B cell (primary cell): ENCODE data around the gene CCDC141. TPM values are rescaled to one million over a fixed set of nuclear protein-coding genes. Genes with fewer than 3 reads are reported as not detected.

Experiments used
- ATAC-seq: fragments of 200-7000 bp; cut with Tn5 transposase; one replicate; pipeline ENCODE4 v1.10.0; 2021; ENCODE audit warnings: low read depth, mild to moderate bottlenecking, moderate number of reproducible peaks, moderate library complexity
- CTCF ChIA-PET: fragments of 350-600 bp; sonication (Branson Sonifier 250); formaldehyde crosslinking; loops from one replicate; lab custom pipeline; 2021; ENCODE audit warnings: antibody characterized with exemption, inconsistent platforms; lab: Charles Lee
- POLR2A ChIA-PET: fragments of 350-600 bp; sonication (Branson Sonifier 250); formaldehyde crosslinking; loops from one replicate; lab custom pipeline; 2021; ENCODE audit warnings: antibody characterized with exemption; lab: Charles Lee
- DNase-seq: peaks from one replicate; pipeline ENCODE4 v3.0.0; 2013
- H2AFZ ChIP-seq: 2 replicates; pipeline ENCODE4 v1.6.1; 2012; ENCODE audit warnings: mild to moderate bottlenecking, low read depth, low read length; ENCODE audit not compliant: insufficient read depth, poor library complexity, severe bottlenecking
- H3K27ac ChIP-seq, 2 donors: 1 replicate in 1 of 2; 2 replicates in 1 of 2; pipeline ENCODE4 v1.5.1; 2012 to 2013; ENCODE audit warnings: low read length in 2 of 2, mild to moderate bottlenecking in 2 of 2, moderate library complexity in 1 of 2
- H3K27me3 ChIP-seq, 4 experiments: fragments of 200-600 bp in 1 of 4; sonication (generic) in 1 of 4; replicated peaks in 1 of 4; 1 replicate in 2 of 4; 2 replicates in 2 of 4; pipeline versions ENCODE4 v1.6.1 to v1.7.0; 2013 to 2016; ENCODE audit warnings: low read length in 3 of 4, mild to moderate bottlenecking in 2 of 4, mixed read lengths in 1 of 4, moderate library complexity in 1 of 4; ENCODE audit not compliant: insufficient read depth in 4 of 4, control insufficient read depth in 3 of 4; ENCODE audit errors: control extremely low read depth in 1 of 4
- H3K36me3 ChIP-seq, 2 experiments: replicated peaks in 1 of 2; 1 replicate in 1 of 2; 2 replicates in 1 of 2; pipeline versions ENCODE4 v1.6.1 to v1.7.1; 2013; ENCODE audit warnings: low read length in 1 of 2; ENCODE audit not compliant: insufficient read depth in 2 of 2, control insufficient read depth in 1 of 2; ENCODE audit errors: control extremely low read depth in 1 of 2, extremely low read depth in 1 of 2
- H3K4me1 ChIP-seq, 2 donors: fragments of 200-600 bp in 1 of 2; sonication (generic) in 1 of 2; 1 replicate in 1 of 2; 2 replicates in 1 of 2; pipeline versions ENCODE4 v1.5.1 to v1.6.1; 2013 to 2017; ENCODE audit warnings: low read length in 2 of 2; ENCODE audit not compliant: control insufficient read depth in 2 of 2, insufficient read depth in 2 of 2
- H3K4me2 ChIP-seq: replicated peaks from 2 replicates; pipeline ENCODE3; 2012; ENCODE audit warnings: mild to moderate bottlenecking, low read depth, low read length; ENCODE audit not compliant: poor library complexity, severe bottlenecking
- H3K4me3 ChIP-seq, 5 experiments: fragments of 200-600 bp in 1 of 5; sonication (generic) in 1 of 5; 1 replicate in 3 of 5; 2 replicates in 2 of 5; pipeline versions ENCODE4 v1.5.1 to v1.7.0; 2011 to 2016; ENCODE audit warnings: low read length in 4 of 5, mild to moderate bottlenecking in 4 of 5, low read depth in 2 of 5, control low read depth in 1 of 5, moderate library complexity in 1 of 5; ENCODE audit not compliant: insufficient read depth in 1 of 5; ENCODE audit errors: control extremely low read depth in 1 of 5, extremely low read depth in 1 of 5
- H3K79me2 ChIP-seq: fragments of 200-600 bp; sonication (generic); one replicate; pipeline ENCODE4 v1.6.0; 2016; ENCODE audit warnings: low read length; ENCODE audit not compliant: control insufficient read depth, insufficient read depth
- H3K9ac ChIP-seq: fragments of 200-600 bp; sonication (generic); 2 replicates; pipeline ENCODE4 v1.6.1; 2017; ENCODE audit warnings: mild to moderate bottlenecking, low read length, moderate library complexity
- H3K9me3 ChIP-seq, 3 donors: one replicate each; pipeline versions ENCODE4 v1.6.1 to v1.7.1; 2013; ENCODE audit warnings: low read length in 2 of 3; ENCODE audit not compliant: control insufficient read depth in 2 of 3, insufficient read depth in 1 of 3; ENCODE audit errors: control extremely low read depth in 1 of 3
- H4K20me1 ChIP-seq: 2 replicates; pipeline ENCODE4 v1.6.0; 2012; ENCODE audit warnings: mild to moderate bottlenecking, low read length; ENCODE audit not compliant: insufficient read depth, control insufficient read depth, poor library complexity, severe bottlenecking
- H3K27ac Mint-ChIP-seq: one replicate; pipeline ENCODE4 v1.8.0; 2021; ENCODE audit warnings: mixed read lengths
- H3K27me3 Mint-ChIP-seq: one replicate; pipeline ENCODE4 v1.8.0; 2021; ENCODE audit warnings: mixed read lengths
- H3K4me1 Mint-ChIP-seq: one replicate; pipeline ENCODE4 v1.8.0; 2021; ENCODE audit warnings: mixed read lengths
- H3K4me3 Mint-ChIP-seq: one replicate; pipeline ENCODE4 v1.8.0; 2021; ENCODE audit warnings: mixed read lengths
- H3K9me3 Mint-ChIP-seq: one replicate; pipeline ENCODE4 v1.8.0; 2022; ENCODE audit warnings: mixed read lengths; ENCODE audit not compliant: insufficient read depth
- CTCF ChIP-seq: fragments of 200-600 bp; IDR thresholded peaks from one replicate; pipeline ENCODE4 v1.8.0; 2022; ENCODE audit warnings: antibody characterized with exemption, mild to moderate bottlenecking
- EZH2 ChIP-seq: IDR thresholded peaks from 2 replicates; pipeline ENCODE4 v1.6.1; 2012; ENCODE audit warnings: borderline replicate concordance, low read depth, mild to moderate bottlenecking, moderate library complexity, low read length; ENCODE audit not compliant: insufficient read depth, poor library complexity, severe bottlenecking
- WGBS: methylation state at CpG from one replicate; pipeline ENCODE4 v1.1.5; 2013; ENCODE audit warnings: missing lambda C conversion rate; ENCODE audit not compliant: insufficient coverage; 5-methylcytosine and 5-hydroxymethylcytosine counted together
- intact Hi-C: fragments of 100-400 bp; cut with micrococcal nuclease; formaldehyde crosslinking; loops from one replicate; pipeline ENCODE4 v1.10.0; 2022
- polyA plus RNA-seq: library from polyadenylated mRNA; depleted of rRNA; stranded (reverse); fragments of >200 nt; gene quantifications from 2 replicates; pipeline ENCODE4 v1.2.3, GENCODE V29; 2012
- total RNA-seq, 2 donors: library from RNA; stranded (reverse); fragments of 120-200 nt in 1 of 2; gene quantifications; 1 replicate in 1 of 2; 2 replicates in 1 of 2; pipeline versions ENCODE4 v1.2.3 to v1.2.4, GENCODE V29; 2013 to 2022

CCDC141 gene
- total and polyA plus RNA-seq, 2 donors (not counting 1 experiment from before 2014, with no cell fraction given): 2.1 to 47.5 TPM

GRCh38 chr2:178997067-178997466 lies 52.9 kb downstream of the CCDC141 start:
- intact Hi-C loops: no loop called here
- Histone ChIP-seq H3K79me2 (no peaks in the 10 kb centered on the region), H3K4me1 (peaks cover 11 to 20% of the 10 kb centered on the region in 2 donors), H3K4me2 (no peak overlapping the region), H3K4me3 (no peak overlapping the region), H4K20me1 (no peaks in the 10 kb centered on the region), H3K27me3 (no peaks in the 10 kb centered on the region), H3K27ac (no peak overlapping the region), H3K36me3 (no peaks in the 10 kb centered on the region), H2AFZ (no peak overlapping the region), H3K9me3 (peaks cover 0 to 7% (median 0%) of the 10 kb centered on the region in 3 donors), H3K9ac (no peak overlapping the region)
- TF ChIP-seq CTCF (no peak), EZH2 (no peak)
- 100% methylated on average over 1 of the region's 1 CpG for WGBS
- DNase-seq (no peak), ATAC-seq (no peak)
- POLR2A ChIA-PET: no interaction called here
- H3K9me3 Mint-ChIP-seq: no peaks in the 10 kb centered on the region
- no peaks in the 10 kb centered on the region for H3K27me3 Mint-ChIP-seq
- H3K4me3 Mint-ChIP-seq: no peak overlapping the region
- H3K27ac Mint-ChIP-seq: no peak overlapping the region
- CTCF ChIA-PET: interaction anchor here (1.0 to 2.5 kb wide), 4 partner anchors 13 to 133 kb away, joined by 3 to 8 read pairs (median 4); no protein-coding TSS in a partner anchor
- H3K4me1 Mint-ChIP-seq: peaks cover 26% of the 10 kb centered on the region

GRCh38 chr2:178994264-178994663 lies 55.7 kb downstream of the CCDC141 start:
- POLR2A ChIA-PET: no interaction called here
- H3K4me3 ChIP-seq: no peak overlapping the region

More at GRCh38 chr2:178994264-178994663, 55.7 kb downstream of the CCDC141 start:
- Histone ChIP-seq H3K36me3 (no peaks in the 10 kb centered on the region), H3K27ac (no peak overlapping the region), H3K27me3 (no peaks in the 10 kb centered on the region), H3K79me2 (no peaks in the 10 kb centered on the region), H2AFZ (no peak overlapping the region), H4K20me1 (no peaks in the 10 kb centered on the region), H3K9me3 (peaks cover 0 to 7% (median 0%) of the 10 kb centered on the region in 3 donors), H3K9ac (no peak overlapping the region), H3K4me1 (peaks cover 16 to 25% of the 10 kb centered on the region in 2 donors), H3K4me2 (no peak overlapping the region)
- Mint-ChIP-seq H3K4me3 (no peak overlapping the region), H3K27me3 (no peaks in the 10 kb centered on the region), H3K4me1 (peaks cover 33% of the 10 kb centered on the region), H3K27ac (no peak overlapping the region), H3K9me3 (no peaks in the 10 kb centered on the region)
- CTCF ChIA-PET: interaction anchor here (1.3 kb wide), 1 partner anchor 135 kb away, joined by 4 read pairs; no protein-coding TSS in a partner anchor
- ATAC-seq (no peak), DNase-seq (no peak)
- 87% methylated on average over 4 of the region's 4 CpGs for WGBS
- intact Hi-C loops: no loop called here
- TF ChIP-seq CTCF (no peak), EZH2 (no peak)
